KMS-11 (cell line): ENCODE measurements around the gene ST3GAL4.
"Not testable (repeated sequence)": the region's sequence is repeated elsewhere in the genome, so short reads cannot be mapped to it uniquely, and the experiment has no call there.

Source experiments
- H2AFZ ChIP-seq: fragments of 200-600 bp; sonication (generic); 2 replicates; pipeline ENCODE4 v1.6.1; 2016; ENCODE audit warnings: antibody characterized with exemption, mixed run types, low read depth
- H3K27ac ChIP-seq: fragments of 200-600 bp; sonication (generic); 2 replicates; pipeline ENCODE4 v1.6.1; 2016; ENCODE audit warnings: mild to moderate bottlenecking, mixed run types
- H3K27me3 ChIP-seq: fragments of 200-600 bp; sonication (generic); 2 replicates; pipeline ENCODE4 v1.6.1; 2017; ENCODE audit warnings: mild to moderate bottlenecking, low read depth, mixed run types, moderate library complexity; ENCODE audit not compliant: insufficient read depth
- H3K36me3 ChIP-seq: fragments of 200-600 bp; sonication (generic); 2 replicates; pipeline ENCODE4 v1.6.1; 2017; ENCODE audit warnings: mild to moderate bottlenecking, mixed run types; ENCODE audit not compliant: insufficient read depth
- H3K4me1 ChIP-seq: fragments of 200-600 bp; sonication (generic); 2 replicates; pipeline ENCODE4 v1.6.1; 2016; ENCODE audit warnings: mild to moderate bottlenecking, low read depth, mixed run types; ENCODE audit not compliant: poor library complexity, severe bottlenecking
- H3K4me2 ChIP-seq: fragments of 200-600 bp; sonication (generic); 2 replicates; pipeline ENCODE4 v1.7.0; 2016; ENCODE audit warnings: mild to moderate bottlenecking, mixed run types
- H3K4me3 ChIP-seq: fragments of 200-600 bp; sonication (generic); IDR thresholded peaks from 2 replicates; pipeline ENCODE4 v1.6.1; 2017; ENCODE audit warnings: low read depth, low read length, mixed read lengths; ENCODE audit not compliant: insufficient read depth
- H3K79me2 ChIP-seq: fragments of 200-600 bp; sonication (generic); 2 replicates; pipeline ENCODE4 v1.6.1; 2016; ENCODE audit warnings: low read depth, mixed run types; ENCODE audit not compliant: insufficient read depth
- H3K9ac ChIP-seq: fragments of 200-600 bp; sonication (generic); 2 replicates; pipeline ENCODE4 v1.6.1; 2016; ENCODE audit warnings: mild to moderate bottlenecking, mixed run types
- H4K20me1 ChIP-seq: fragments of 200-600 bp; sonication (generic); 2 replicates; pipeline ENCODE4 v1.6.1; 2016; ENCODE audit warnings: mild to moderate bottlenecking, mixed run types; ENCODE audit not compliant: insufficient read depth
- CTCF ChIP-seq: fragments of 200-600 bp; sonication (generic); conservative IDR thresholded peaks from 2 replicates; pipeline ENCODE4 v1.6.1; 2017; ENCODE audit warnings: low read depth, mild to moderate bottlenecking, antibody characterized with exemption, low read length, moderate library complexity, mixed read lengths

ST3GAL4 gene

GRCh38 chr11:126385991-126386728 lies 30.7 kb downstream of the ST3GAL4 start:
- no peaks in the 10 kb centered on the region for H3K27me3 ChIP-seq
- H3K4me3 ChIP-seq = no peak overlapping the region
- no peak for TF ChIP-seq CTCF
- H3K27ac ChIP-seq = no peak overlapping the region
- no peak overlapping the region for H3K9ac ChIP-seq
- H2AFZ ChIP-seq = no peak overlapping the region
- H4K20me1 ChIP-seq = no peaks in the 10 kb centered on the region
- no peaks in the 10 kb centered on the region for H3K36me3 ChIP-seq
- H3K4me2 ChIP-seq = no peak overlapping the region
- no peaks in the 10 kb centered on the region for H3K79me2 ChIP-seq
- H3K4me1 ChIP-seq = no peaks in the 10 kb centered on the region

GRCh38 chr11:126386729-126387071 lies 31.2 kb downstream of the ST3GAL4 start:
- not testable (repeated sequence) for H3K79me2 ChIP-seq, H4K20me1 ChIP-seq, H3K9ac ChIP-seq, H3K4me2 ChIP-seq, H2AFZ ChIP-seq, H3K27me3 ChIP-seq, H3K27ac ChIP-seq, H3K4me1 ChIP-seq, H3K4me3 ChIP-seq, H3K36me3 ChIP-seq

- Histone ChIP-seq H3K79me2 (no peaks in the 10 kb centered on the region), H3K4me2 (no peak overlapping the region), H3K4me3 (no peak overlapping the region), H3K36me3 (no peaks in the 10 kb centered on the region), H3K4me1 (no peaks in the 10 kb centered on the region), H3K27me3 (no peaks in the 10 kb centered on the region), H2AFZ (no peak overlapping the region), H3K9ac (no peak overlapping the region), H3K27ac (no peak overlapping the region), H4K20me1 (no peaks in the 10 kb centered on the region)
- no peak for TF ChIP-seq CTCF
Observed at GRCh38 chr11:126387857-126388256, 32.4 kb downstream of the ST3GAL4 start.

- Histone ChIP-seq H3K4me3 (no peak overlapping the region), H2AFZ (no peak overlapping the region), H3K27ac (no peak overlapping the region), H3K79me2 (no peaks in the 10 kb centered on the region), H4K20me1 (no peaks in the 10 kb centered on the region), H3K4me2 (no peak overlapping the region), H3K4me1 (no peaks in the 10 kb centered on the region), H3K27me3 (no peaks in the 10 kb centered on the region), H3K9ac (no peak overlapping the region), H3K36me3 (no peaks in the 10 kb centered on the region)
- no peak for TF ChIP-seq CTCF
Observed at GRCh38 chr11:126390272-126390867, 34.9 kb downstream of the ST3GAL4 start.

- Histone ChIP-seq H3K4me2 (no peak overlapping the region), H3K4me3 (no peak overlapping the region), H3K79me2 (no peaks in the 10 kb centered on the region), H4K20me1 (no peaks in the 10 kb centered on the region), H3K4me1 (no peaks in the 10 kb centered on the region), H3K9ac (no peak overlapping the region), H2AFZ (no peak overlapping the region), H3K27me3 (no peaks in the 10 kb centered on the region), H3K36me3 (no peaks in the 10 kb centered on the region), H3K27ac (no peak overlapping the region)
- TF ChIP-seq CTCF = no peak
Observed at GRCh38 chr11:126391286-126391954, 35.9 kb downstream of the ST3GAL4 start.
